ENCODE measurements around the gene SPTB. TPM values are rescaled to one million over a fixed set of nuclear protein-coding genes. Genes with fewer than 3 reads are reported as not detected.

The SPTB gene
- total RNA-seq, 1 experiment from 2014 or later: 1.4 TPM

GRCh38 chr14:64769096-64770020 is 110.3 kb downstream of the SPTB start:
- Histone ChIP-seq H3K4me3 (no peak overlapping the region), H3K27me3 (no peaks in the 10 kb centered on the region), H3K9me3 (replicated peaks) (no peaks in the 10 kb centered on the region; the same call in 1 of the 2 replicates), H3K4me1 (no peaks in the 10 kb centered on the region), H3K36me3 (no peaks in the 10 kb centered on the region), H3K27ac (no peak overlapping the region)
- no peak for DNase-seq

- no peak for DNase-seq
- no peaks in the 10 kb centered on the region for H3K27me3 ChIP-seq
- H3K4me3 ChIP-seq: no peak overlapping the region
- H3K27ac ChIP-seq: no peak overlapping the region
- peaks cover 1% of the 10 kb centered on the region for H3K4me1 ChIP-seq
- no peaks in the 10 kb centered on the region for H3K36me3 ChIP-seq
- no peaks in the 10 kb centered on the region for H3K9me3 ChIP-seq (replicated peaks)
These were observed 111.2 kb downstream of the SPTB start for GRCh38 chr14:64768401-64769095.

- no peaks in the 10 kb centered on the region for H3K36me3 ChIP-seq
- no peak overlapping the region for H3K27ac ChIP-seq
- H3K27me3 ChIP-seq: no peaks in the 10 kb centered on the region
- no peak overlapping the region for H3K4me3 ChIP-seq
- no peak for DNase-seq
- H3K4me1 ChIP-seq: peaks cover 13% of the 10 kb centered on the region
- H3K9me3 ChIP-seq (replicated peaks): no peaks in the 10 kb centered on the region
These were observed 112.3 kb downstream of the SPTB start for GRCh38 chr14:64767215-64767964.

- Histone ChIP-seq H3K4me3 (no peak overlapping the region), H3K36me3 (no peaks in the 10 kb centered on the region), H3K4me1 (peaks cover 18% of the 10 kb centered on the region), H3K27ac (no peak overlapping the region), H3K27me3 (no peaks in the 10 kb centered on the region), H3K9me3 (replicated peaks) (no peaks in the 10 kb centered on the region)
- DNase-seq: no peak
These were observed 113.1 kb downstream of the SPTB start for GRCh38 chr14:64766430-64767151.

GRCh38 chr14:64765740-64766302 is 113.9 kb downstream of the SPTB start:
- Histone ChIP-seq H3K4me1 (peaks cover 26% of the 10 kb centered on the region), H3K36me3 (no peaks in the 10 kb centered on the region), H3K27me3 (no peaks in the 10 kb centered on the region), H3K27ac (no peak overlapping the region), H3K9me3 (replicated peaks) (no peaks in the 10 kb centered on the region), H3K4me3 (no peak overlapping the region)
- DNase-seq: no peak

GRCh38 chr14:64764641-64765520 is 114.8 kb downstream of the SPTB start:
- H3K27me3 ChIP-seq: no peaks in the 10 kb centered on the region
- H3K9me3 ChIP-seq (replicated peaks): no peaks in the 10 kb centered on the region
- H3K27ac ChIP-seq: peak overlapping the region; percentile 86
- peak overlapping the region; percentile 44 for H3K4me3 ChIP-seq
- peak; percentile 88 to 93 for DNase-seq
- H3K4me1 ChIP-seq: peaks cover 29% of the 10 kb centered on the region
- no peaks in the 10 kb centered on the region for H3K36me3 ChIP-seq

- Histone ChIP-seq H3K9me3 (replicated peaks) (no peaks in the 10 kb centered on the region), H3K27me3 (no peaks in the 10 kb centered on the region), H3K27ac (peak overlapping the region; percentile 86), H3K4me1 (peaks cover 35% of the 10 kb centered on the region), H3K36me3 (no peaks in the 10 kb centered on the region), H3K4me3 (peak overlapping the region; percentile 44)
- DNase-seq: peak; percentile 91 to 92
These were observed 115.7 kb downstream of the SPTB start for GRCh38 chr14:64763801-64764621.

- Histone ChIP-seq H3K36me3 (no peaks in the 10 kb centered on the region), H3K9me3 (replicated peaks) (no peaks in the 10 kb centered on the region), H3K27ac (peak overlapping the region; percentile 86), H3K4me1 (peaks cover 42% of the 10 kb centered on the region), H3K4me3 (peak overlapping the region; percentile 44), H3K27me3 (no peaks in the 10 kb centered on the region)
- DNase-seq: no peak
These were observed 116.5 kb downstream of the SPTB start for GRCh38 chr14:64763085-64763782.

GRCh38 chr14:64762044-64763034 is 117.4 kb downstream of the SPTB start:
- H3K27ac ChIP-seq: peak overlapping the region; percentile 86
- H3K27me3 ChIP-seq: no peaks in the 10 kb centered on the region
- no peaks in the 10 kb centered on the region for H3K9me3 ChIP-seq (replicated peaks)
- no peaks in the 10 kb centered on the region for H3K36me3 ChIP-seq
- H3K4me1 ChIP-seq: peaks cover 51% of the 10 kb centered on the region
- DNase-seq: peak; percentile 97 to 98
- peak overlapping the region; percentile 44 for H3K4me3 ChIP-seq

- Histone ChIP-seq H3K36me3 (no peaks in the 10 kb centered on the region), H3K4me3 (no peak overlapping the region), H3K9me3 (replicated peaks) (no peaks in the 10 kb centered on the region), H3K27ac (peak overlapping the region; percentile 86), H3K4me1 (peaks cover 55% of the 10 kb centered on the region), H3K27me3 (no peaks in the 10 kb centered on the region)
- no peak for DNase-seq
These were observed 118.2 kb downstream of the SPTB start for GRCh38 chr14:64761441-64762043.

- Histone ChIP-seq H3K27me3 (no peaks in the 10 kb centered on the region), H3K27ac (no peak overlapping the region), H3K36me3 (no peaks in the 10 kb centered on the region), H3K4me1 (peaks cover 55% of the 10 kb centered on the region), H3K4me3 (no peak overlapping the region), H3K9me3 (replicated peaks) (no peaks in the 10 kb centered on the region)
- DNase-seq: peak in 1 of 2 experiments; percentile 12
These were observed 118.8 kb downstream of the SPTB start for GRCh38 chr14:64760916-64761315.
